SK-N-MC (cell line): ENCODE results near the gene NCEH1.

Experiments used
- EZH2 ChIP-seq: fragments of 200-600 bp; sonication (generic); IDR thresholded peaks from one replicate; pipeline ENCODE4 v1.6.1; 2017; ENCODE audit warnings: antibody characterized with exemption
- FOXP2 ChIP-seq: optimal IDR thresholded peaks from 2 replicates; pipeline ENCODE3; 2011; ENCODE audit warnings: mild to moderate bottlenecking, moderate library complexity; ENCODE audit not compliant: insufficient read depth; ENCODE audit errors: extremely low read length, control extremely low read depth
- POLR2AphosphoS5 ChIP-seq: IDR thresholded peaks from 2 replicates; pipeline ENCODE4 v1.6.1; 2012; ENCODE audit warnings: mild to moderate bottlenecking, low read depth, low read length, borderline replicate concordance

DNA sequence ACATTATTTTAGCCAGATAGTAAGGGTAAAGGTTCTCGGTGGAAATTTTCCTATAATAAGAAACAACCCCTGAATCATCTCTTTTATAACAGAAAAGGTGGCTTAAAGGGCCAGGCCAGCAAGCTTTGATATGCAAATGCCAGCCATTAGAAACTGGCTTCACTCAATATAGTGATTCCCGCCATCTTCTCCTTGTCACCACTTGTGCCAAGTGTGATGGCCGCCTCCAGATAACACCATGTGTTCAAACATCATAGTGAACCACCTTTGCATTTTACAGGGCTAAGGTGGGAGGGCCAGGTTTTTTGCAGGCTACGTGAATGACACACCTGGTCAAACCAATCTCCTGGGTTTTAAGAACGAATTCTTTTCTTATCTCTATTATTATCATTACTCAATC is 31.3 kb downstream of the NCEH1 start:
- TF ChIP-seq EZH2 (no peak), POLR2AphosphoS5 (no peak), FOXP2 (no peak)
